ENCODE results near the gene PPP4R3B.
"Not testable (repeated sequence)": the region's sequence is repeated elsewhere in the genome, so short reads cannot be mapped to it uniquely, and the experiment has no call there.

The PPP4R3B gene

GRCh38 chr2:55592130-55592529 is 25.3 kb downstream of the PPP4R3B start:
- DNase-seq: no peak

- no peak for DNase-seq
These were observed 26.5 kb downstream of the PPP4R3B start for GRCh38 chr2:55590810-55591440.

GRCh38 chr2:55585451-55586080 is 31.9 kb downstream of the PPP4R3B start:
- DNase-seq: no peak

DNA sequence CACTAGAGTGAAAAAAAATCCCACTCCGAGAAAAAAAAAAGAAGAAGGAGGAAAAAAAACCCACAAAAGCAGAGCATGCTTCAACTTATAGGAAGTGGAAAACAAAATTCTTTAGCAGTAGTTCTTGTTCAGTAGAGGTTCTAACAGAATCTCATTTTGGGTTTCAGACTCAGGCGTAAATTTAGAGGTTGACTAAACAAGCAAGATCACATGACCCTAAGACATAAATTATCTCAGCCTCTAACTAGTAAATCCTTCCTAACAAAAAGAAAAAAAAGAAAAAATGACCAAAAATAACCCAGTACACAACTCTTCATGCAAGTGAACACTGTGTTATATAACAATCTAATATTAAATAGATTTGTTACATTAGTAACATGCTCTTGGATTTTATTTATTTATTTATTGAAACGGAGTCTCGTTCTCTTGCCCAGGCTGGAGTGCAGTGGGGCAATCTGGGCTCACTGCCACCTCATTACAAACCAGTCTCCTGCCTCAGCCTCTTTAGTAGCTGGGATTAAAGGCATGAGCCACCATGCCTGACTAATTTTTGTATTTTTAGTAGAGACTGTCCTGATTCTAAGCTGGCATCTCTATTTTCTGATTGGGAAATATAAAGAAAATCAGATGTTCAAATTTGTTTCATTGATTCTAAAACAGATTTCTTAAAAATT is 35.4 kb downstream of the PPP4R3B start:
- no peak for DNase-seq

- DNase-seq: no peak
These were observed 36.0 kb downstream of the PPP4R3B start for GRCh38 chr2:55581435-55581834.

- DNase-seq: not testable (repeated sequence)
These were observed 48.4 kb downstream of the PPP4R3B start for GRCh38 chr2:55569002-55569401.

DNA sequence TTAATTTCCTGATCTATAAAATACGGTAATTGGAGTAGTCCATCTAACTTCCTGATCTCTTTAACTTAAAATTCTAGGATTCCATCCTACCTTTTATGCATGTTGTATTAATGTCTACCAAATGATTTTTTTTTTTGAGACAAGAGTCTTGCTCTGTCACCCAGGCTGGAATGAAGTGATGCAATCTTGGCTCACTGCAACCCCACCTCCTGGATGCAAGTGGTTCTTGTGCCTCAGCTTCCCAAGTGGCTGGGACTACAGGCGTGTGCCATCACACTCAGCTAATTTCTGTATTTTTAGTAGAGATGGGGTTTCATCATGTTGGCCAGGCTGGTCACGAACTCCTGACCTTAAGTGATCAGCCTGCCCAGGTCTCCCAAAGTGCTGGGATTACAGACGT is 50.1 kb downstream of the PPP4R3B start:
- no peak for DNase-seq

DNA sequence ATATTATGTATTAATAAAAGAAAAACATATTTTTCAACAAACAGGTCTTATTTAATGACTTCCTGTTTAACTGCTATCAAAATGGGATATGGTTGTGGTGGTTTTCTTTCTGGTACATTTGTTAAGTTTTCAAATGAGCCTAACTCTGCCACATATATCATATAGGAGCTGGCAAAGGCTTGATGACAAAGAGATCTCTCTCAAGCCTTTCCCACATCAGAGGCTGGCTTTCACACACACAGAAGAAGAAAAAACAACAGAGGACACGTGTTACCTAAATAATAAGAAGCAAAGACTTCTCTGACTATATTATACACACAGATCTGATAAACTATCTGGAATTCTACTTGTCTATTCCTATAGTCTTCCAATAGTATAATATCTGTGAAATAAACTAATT is 51.8 kb downstream of the PPP4R3B start:
- no peak for DNase-seq

- DNase-seq: no peak
These were observed 56.6 kb downstream of the PPP4R3B start for GRCh38 chr2:55560855-55561254.

GRCh38 chr2:55556809-55557208 is 60.6 kb downstream of the PPP4R3B start:
- no peak for DNase-seq

GRCh38 chr2:55555977-55556376 is 61.4 kb downstream of the PPP4R3B start:
- DNase-seq: no peak

DNA sequence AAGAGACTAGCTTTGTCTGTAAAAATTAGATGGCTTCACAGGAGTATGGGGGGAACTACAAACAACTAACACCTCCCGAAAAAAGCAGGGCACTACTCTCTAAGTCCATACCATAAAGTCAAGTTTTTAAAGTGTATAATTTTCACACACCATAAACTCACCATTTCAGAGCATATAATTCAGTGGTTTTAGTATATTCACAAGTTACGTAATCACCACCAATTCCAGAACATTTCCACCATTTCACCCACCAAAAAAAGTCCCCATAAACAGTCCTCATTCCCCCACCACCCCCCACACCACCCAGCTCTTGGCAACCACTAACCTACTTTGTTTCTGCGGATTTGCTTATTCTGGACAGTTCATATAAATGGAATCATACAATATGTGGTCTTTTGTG is 64.1 kb downstream of the PPP4R3B start:
- no peak for DNase-seq

- no peak for DNase-seq
These were observed 66.9 kb downstream of the PPP4R3B start for GRCh38 chr2:55550368-55551102.

- not testable (repeated sequence) for DNase-seq
These were observed 69.7 kb downstream of the PPP4R3B start for GRCh38 chr2:55547679-55548078.

GRCh38 chr2:55547001-55547400 is 70.4 kb downstream of the PPP4R3B start:
- DNase-seq: no peak

DNA sequence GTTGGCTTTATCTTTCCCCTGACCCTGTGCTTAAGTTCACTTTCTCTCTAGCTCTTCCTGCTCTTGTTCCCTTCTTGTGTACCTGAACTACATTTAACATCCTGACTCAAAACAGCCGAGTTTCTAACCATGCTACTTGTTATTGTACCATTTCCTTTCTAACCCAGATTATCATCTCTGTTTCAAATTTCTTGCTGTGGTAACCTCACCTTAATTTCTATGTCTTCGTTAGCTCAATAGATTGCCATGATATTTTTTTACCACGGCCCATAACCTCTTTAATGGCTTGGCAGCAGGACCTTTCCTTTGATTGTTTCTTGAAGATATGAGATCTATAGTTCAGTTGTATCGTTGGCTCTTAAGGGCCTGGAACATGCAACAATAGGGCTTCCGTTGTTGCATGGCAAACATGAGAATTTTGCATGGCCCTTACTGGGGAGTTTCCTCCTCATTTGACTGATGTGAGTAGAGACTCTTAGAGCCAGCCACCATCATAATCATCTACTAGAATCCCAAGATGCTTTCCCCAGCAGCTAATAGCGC is 86.8 kb downstream of the PPP4R3B start:
- no peak for DNase-seq

DNA sequence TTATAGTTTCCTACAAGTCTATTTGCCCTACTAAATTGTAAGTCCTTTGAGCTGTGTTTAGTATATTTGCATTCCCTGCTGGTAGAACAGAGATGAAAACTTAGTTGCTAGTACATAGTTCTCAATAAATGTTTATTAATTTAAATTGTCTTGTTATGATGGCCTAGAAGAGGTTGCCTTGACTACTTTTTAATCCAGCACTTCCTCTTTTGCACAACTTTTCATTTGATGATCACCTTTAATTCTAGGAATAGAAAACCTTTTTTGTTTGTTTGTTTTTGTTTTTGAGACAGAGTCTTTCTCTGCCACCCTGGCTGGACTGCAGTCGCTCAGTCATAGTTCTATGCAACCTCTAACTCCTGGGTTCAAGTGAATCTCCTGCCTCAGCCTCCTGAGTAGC is 91.2 kb downstream of the PPP4R3B start:
- no peak for DNase-seq

- DNase-seq: no peak
These were observed 92.5 kb downstream of the PPP4R3B start for GRCh38 chr2:55524884-55525437.

DNA sequence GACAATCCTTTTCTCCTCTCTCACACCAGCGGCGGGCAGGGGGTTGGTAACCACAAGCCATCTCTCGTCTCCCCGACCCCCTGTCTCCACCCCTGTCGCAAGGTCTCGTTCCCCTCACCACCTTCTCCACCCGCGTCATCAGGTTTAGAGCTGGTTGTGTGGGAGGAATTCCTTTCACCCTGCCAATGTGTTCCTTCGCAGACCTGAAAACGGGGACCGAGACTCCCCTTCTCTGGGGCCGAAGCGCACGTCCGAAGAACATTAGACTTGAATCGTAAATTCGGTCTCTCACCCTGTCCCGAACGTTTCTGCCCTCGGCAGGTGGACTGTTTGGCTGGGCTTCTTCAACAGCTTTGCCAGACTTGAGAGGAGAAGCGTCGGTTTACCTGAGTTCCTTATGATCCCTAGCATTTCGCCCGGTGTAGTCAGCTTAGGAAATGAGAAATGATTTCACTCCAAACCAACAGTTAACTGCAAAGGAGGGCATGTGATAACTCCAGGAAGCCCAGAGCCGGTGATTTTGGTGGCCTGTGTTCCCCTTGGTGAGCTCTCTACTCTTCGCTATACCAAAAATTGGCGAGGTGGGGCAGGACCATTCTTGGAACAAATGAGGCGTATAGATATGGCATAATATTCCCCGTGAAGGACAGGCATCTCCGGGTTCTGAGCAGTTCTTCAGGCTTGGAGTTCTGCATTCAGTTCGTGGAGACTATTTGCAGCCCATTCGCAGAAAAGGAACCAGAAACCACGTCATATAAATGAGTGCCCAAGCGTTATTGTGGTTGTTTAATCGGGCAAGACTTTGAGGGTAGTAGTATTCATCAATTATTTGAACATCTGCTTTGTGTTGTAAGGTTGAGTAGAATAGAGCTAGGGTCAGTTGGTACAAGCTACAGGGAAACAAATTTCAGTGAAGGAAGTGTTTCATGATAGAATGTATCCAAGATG is 97.2 kb downstream of the PPP4R3B start:
- no peak for DNase-seq

- DNase-seq: peak; percentile 11
These were observed 98.6 kb downstream of the PPP4R3B start for GRCh38 chr2:55518841-55519165.

DNA sequence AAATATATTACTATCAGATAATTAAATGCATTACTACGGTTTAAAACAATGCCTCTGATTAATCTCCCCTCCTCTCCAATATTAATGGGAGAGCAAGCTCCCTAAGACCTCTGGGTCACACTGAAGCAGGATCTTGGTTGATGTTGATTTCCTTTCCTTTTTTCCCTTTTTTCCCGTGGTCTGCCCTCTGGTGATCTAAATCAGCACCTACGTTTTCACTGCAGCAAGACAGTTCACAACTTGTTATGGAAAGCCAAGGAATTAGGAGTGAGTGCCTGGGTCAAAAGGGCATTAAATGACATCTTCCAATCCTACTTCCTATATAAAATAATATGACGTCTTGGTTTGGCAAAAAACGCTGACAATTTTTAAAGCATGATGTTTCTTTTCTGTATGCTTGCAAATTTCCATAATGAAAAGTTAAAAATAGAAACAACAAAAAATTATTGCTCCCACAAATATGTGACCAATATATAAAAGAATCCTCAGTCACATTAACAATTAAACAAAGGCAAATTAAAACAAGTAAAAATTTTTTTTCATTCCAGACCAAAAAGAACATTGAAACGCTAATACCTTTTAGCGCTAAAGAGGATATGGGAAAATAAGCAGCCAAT is 105.8 kb downstream of the PPP4R3B start:
- peak; percentile 53 for DNase-seq

Measured in DMS 273 treated with DMSO at 0.1 percent for 48 hours (cell line).